Smooth muscle cell (in vitro differentiated cells): Measurements from ENCODE around the gene FBXW2. TPM values are rescaled to one million over a fixed set of nuclear protein-coding genes. Genes with fewer than 3 reads are reported as not detected.

ENCODE experiments used
- DNase-seq: peaks from one replicate; lab custom pipeline; 2025; ENCODE audit not compliant: unreplicated experiment; lab: John Stamatoyannopoulos, UW
- H2AFZ ChIP-seq: fragments of 200-600 bp; sonication (generic); 2 replicates; pipeline ENCODE4 v1.6.0; 2016; ENCODE audit warnings: antibody characterized with exemption, low read depth, mild to moderate bottlenecking
- H3F3A ChIP-seq: fragments of 200-600 bp; sonication (generic); 2 replicates; pipeline ENCODE4 v1.6.0; 2017; ENCODE audit warnings: antibody characterized with exemption, low read depth
- H3K27ac ChIP-seq: fragments of 200-600 bp; sonication (generic); 2 replicates; pipeline ENCODE4 v1.5.1; 2016; ENCODE audit warnings: low read depth, mild to moderate bottlenecking
- H3K27me3 ChIP-seq: fragments of 200-600 bp; sonication (generic); 2 replicates; pipeline ENCODE4 v1.6.1; 2016; ENCODE audit warnings: low read depth, mild to moderate bottlenecking
- H3K36me3 ChIP-seq: fragments of 200-600 bp; sonication (generic); 2 replicates; pipeline ENCODE4 v1.5.1; 2016; ENCODE audit warnings: low read depth
- H3K4me1 ChIP-seq: fragments of 200-600 bp; sonication (generic); 2 replicates; pipeline ENCODE4 v1.5.1; 2016; ENCODE audit warnings: low read depth
- H3K4me2 ChIP-seq: fragments of 200-600 bp; sonication (generic); 2 replicates; pipeline ENCODE4 v1.6.0; 2016; ENCODE audit warnings: mild to moderate bottlenecking
- H3K4me3 ChIP-seq: fragments of 200-600 bp; sonication (generic); 2 replicates; pipeline ENCODE4 v1.5.1; 2016; ENCODE audit warnings: mild to moderate bottlenecking
- H3K79me2 ChIP-seq: fragments of 200-600 bp; sonication (generic); 2 replicates; pipeline ENCODE4 v1.6.0; 2016; ENCODE audit warnings: low read depth, mild to moderate bottlenecking
- H3K9ac ChIP-seq: fragments of 200-600 bp; sonication (generic); 2 replicates; pipeline ENCODE4 v1.6.0; 2016; ENCODE audit warnings: low read depth
- H3K9me3 ChIP-seq: fragments of 200-600 bp; sonication (generic); replicated peaks from 2 replicates; pipeline ENCODE4 v1.5.1; 2016; ENCODE audit warnings: low read depth
- H4K20me1 ChIP-seq: fragments of 200-600 bp; sonication (generic); 2 replicates; pipeline ENCODE4 v1.6.0; 2016; ENCODE audit warnings: low read depth
- WGBS: methylation state at CpG from one replicate; pipeline ENCODE4 v1.1.7; 2016; ENCODE audit warnings: low lambda C conversion rate; 5-methylcytosine and 5-hydroxymethylcytosine counted together
- polyA plus RNA-seq: library from polyadenylated mRNA; unstranded; fragments of >200 nt; fragmentation: Nextera tagmentation; extraction: Ambion mirVana; gene quantifications from 2 replicates; pipeline ENCODE4 v1.2.1, GENCODE V29; 2016
- total RNA-seq: library from RNA; depleted of rRNA; stranded (reverse); fragments of >200 nt; gene quantifications from 2 replicates; pipeline ENCODE4 v1.2.3, GENCODE V29; 2014
- TF ChIP-seq, protein P1 (sequence below): fragments of 200-600 bp; sonication (generic); IDR thresholded peaks from 2 replicates; pipeline ENCODE4 v1.5.1; 2017; ENCODE audit warnings: borderline replicate concordance, mild to moderate bottlenecking, antibody characterized with exemption; ENCODE audit not compliant: insufficient read depth, poor library complexity, severe bottlenecking

FBXW2 gene
- total and polyA plus RNA-seq, 2 experiments from 2014 or later, result 22.1 to 35.4 TPM

- Histone ChIP-seq H3K27ac (no peak overlapping the region), H3K27me3 (peaks cover 18% of the 10 kb centered on the region), H4K20me1 (peaks cover 32% of the 10 kb centered on the region), H3K36me3 (no peaks in the 10 kb centered on the region), H3K4me1 (peaks cover 7% of the 10 kb centered on the region), H3K79me2 (peaks cover 5% of the 10 kb centered on the region), H3K9ac (no peak overlapping the region), H3F3A (no peaks in the 10 kb centered on the region), H2AFZ (no peak overlapping the region), H3K4me3 (no peak overlapping the region), H3K9me3 (no peaks in the 10 kb centered on the region), H3K4me2 (no peak overlapping the region)
- WGBS, result 85% methylated on average over 10 of the region's 10 CpGs
- no peak for DNase-seq
- TF ChIP-seq, protein P1, sequence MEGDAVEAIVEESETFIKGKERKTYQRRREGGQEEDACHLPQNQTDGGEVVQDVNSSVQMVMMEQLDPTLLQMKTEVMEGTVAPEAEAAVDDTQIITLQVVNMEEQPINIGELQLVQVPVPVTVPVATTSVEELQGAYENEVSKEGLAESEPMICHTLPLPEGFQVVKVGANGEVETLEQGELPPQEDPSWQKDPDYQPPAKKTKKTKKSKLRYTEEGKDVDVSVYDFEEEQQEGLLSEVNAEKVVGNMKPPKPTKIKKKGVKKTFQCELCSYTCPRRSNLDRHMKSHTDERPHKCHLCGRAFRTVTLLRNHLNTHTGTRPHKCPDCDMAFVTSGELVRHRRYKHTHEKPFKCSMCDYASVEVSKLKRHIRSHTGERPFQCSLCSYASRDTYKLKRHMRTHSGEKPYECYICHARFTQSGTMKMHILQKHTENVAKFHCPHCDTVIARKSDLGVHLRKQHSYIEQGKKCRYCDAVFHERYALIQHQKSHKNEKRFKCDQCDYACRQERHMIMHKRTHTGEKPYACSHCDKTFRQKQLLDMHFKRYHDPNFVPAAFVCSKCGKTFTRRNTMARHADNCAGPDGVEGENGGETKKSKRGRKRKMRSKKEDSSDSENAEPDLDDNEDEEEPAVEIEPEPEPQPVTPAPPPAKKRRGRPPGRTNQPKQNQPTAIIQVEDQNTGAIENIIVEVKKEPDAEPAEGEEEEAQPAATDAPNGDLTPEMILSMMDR, result no peak
Observed at GRCh38 chr9:120710110-120710981, 82.9 kb downstream of the FBXW2 start.

GRCh38 chr9:120708526-120709224 is 84.5 kb downstream of the FBXW2 start:
- DNase-seq, result no peak

DNA sequence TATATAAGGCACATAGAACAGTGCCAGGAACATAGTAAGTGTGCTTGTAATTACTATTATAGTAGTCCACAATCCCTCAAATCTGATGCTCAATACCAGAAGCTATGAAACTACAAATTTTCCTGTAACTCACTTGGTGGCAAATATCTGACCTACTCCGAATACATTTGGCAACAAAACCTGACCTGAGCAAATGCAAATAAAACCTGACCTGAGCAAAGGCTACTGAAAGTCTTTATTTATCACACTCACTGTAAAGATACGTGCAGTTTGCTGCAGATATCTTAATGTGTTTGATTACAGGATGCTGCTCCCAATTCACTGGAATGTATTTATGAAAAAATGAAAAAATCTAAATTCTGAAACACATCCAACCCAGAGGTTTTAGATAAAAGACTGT is 86.0 kb downstream of the FBXW2 start:
- peaks cover 41% of the 10 kb centered on the region for H4K20me1 ChIP-seq
- no peak overlapping the region for H3K27ac ChIP-seq
- H3K4me3 ChIP-seq, result no peak overlapping the region
- H3F3A ChIP-seq, result no peaks in the 10 kb centered on the region
- no peak for DNase-seq
- peaks cover 8% of the 10 kb centered on the region for H3K27me3 ChIP-seq
- WGBS, result 92% methylated on average over 2 of the region's 2 CpGs
- H2AFZ ChIP-seq, result no peak overlapping the region
- H3K36me3 ChIP-seq, result no peaks in the 10 kb centered on the region
- H3K9ac ChIP-seq, result no peak overlapping the region
- H3K4me2 ChIP-seq, result no peak overlapping the region
- H3K4me1 ChIP-seq, result no peaks in the 10 kb centered on the region
- TF ChIP-seq, protein P1, result no peak
- H3K9me3 ChIP-seq, result no peaks in the 10 kb centered on the region
- H3K79me2 ChIP-seq, result peaks cover 5% of the 10 kb centered on the region

More at GRCh38 chr9:120708526-120709224, 84.5 kb downstream of the FBXW2 start:
- Histone ChIP-seq H3K36me3 (no peaks in the 10 kb centered on the region), H3K27me3 (peaks cover 17% of the 10 kb centered on the region), H3K27ac (no peak overlapping the region), H3K79me2 (peaks cover 5% of the 10 kb centered on the region), H3K9me3 (no peaks in the 10 kb centered on the region), H3K4me1 (peaks cover 7% of the 10 kb centered on the region), H3F3A (no peaks in the 10 kb centered on the region), H3K4me2 (no peak overlapping the region), H3K9ac (no peak overlapping the region), H2AFZ (no peak overlapping the region), H3K4me3 (no peak overlapping the region), H4K20me1 (peaks cover 37% of the 10 kb centered on the region)
- WGBS, result 76% methylated on average over 6 of the region's 6 CpGs
- TF ChIP-seq, protein P1, result no peak

Other genes starting within 250 kb of the FBXW2 start
- 33.7 and 38.5 TPM in 2 replicates for gene CDK5RAP2, start 213.2 kb downstream of the FBXW2 start, total RNA-seq
- 32.2 and 38.3 TPM in 2 replicates for gene CDK5RAP2, start 213.2 kb downstream of the FBXW2 start, polyA plus RNA-seq
- 6.0 and 9.8 TPM in 2 replicates for gene MEGF9, start 78.9 kb downstream of the FBXW2 start, total RNA-seq
- 1.8 and 2.7 TPM in 2 replicates for gene MEGF9, start 78.9 kb downstream of the FBXW2 start, polyA plus RNA-seq
- 17.7 and 18.6 TPM in 2 replicates for gene PSMD5, start 49.5 kb upstream of the FBXW2 start, total RNA-seq
- 12.9 and 14.4 TPM in 2 replicates for gene PSMD5, start 49.5 kb upstream of the FBXW2 start, polyA plus RNA-seq
- 18.2 and 19.3 TPM in 2 replicates for gene PHF19, start 83.8 kb upstream of the FBXW2 start, total RNA-seq
- 14.1 and 16.0 TPM in 2 replicates for gene PHF19, start 83.8 kb upstream of the FBXW2 start, polyA plus RNA-seq
- gene TRAF1, start 133.4 kb upstream of the FBXW2 start, total RNA-seq, result 5.4 and 5.9 TPM in 2 replicates
- 2.9 and 4.6 TPM in 2 replicates for gene TRAF1, start 133.4 kb upstream of the FBXW2 start, polyA plus RNA-seq